ENCODE measurements around the gene C16orf78.
A peak's percentile ranks its signal among the peaks of the same experiment; 100 is the strongest.
"Not testable (repeated sequence)": the region's sequence is repeated elsewhere in the genome, so short reads cannot be mapped to it uniquely, and the experiment has no call there.

The C16orf78 gene

GRCh38 chr16:49350265-49351095 lies 23.1 kb upstream of the C16orf78 start:
- no peak for DNase-seq

GRCh38 chr16:49351096-49351487 lies 22.5 kb upstream of the C16orf78 start:
- DNase-seq, result no peak

DNA sequence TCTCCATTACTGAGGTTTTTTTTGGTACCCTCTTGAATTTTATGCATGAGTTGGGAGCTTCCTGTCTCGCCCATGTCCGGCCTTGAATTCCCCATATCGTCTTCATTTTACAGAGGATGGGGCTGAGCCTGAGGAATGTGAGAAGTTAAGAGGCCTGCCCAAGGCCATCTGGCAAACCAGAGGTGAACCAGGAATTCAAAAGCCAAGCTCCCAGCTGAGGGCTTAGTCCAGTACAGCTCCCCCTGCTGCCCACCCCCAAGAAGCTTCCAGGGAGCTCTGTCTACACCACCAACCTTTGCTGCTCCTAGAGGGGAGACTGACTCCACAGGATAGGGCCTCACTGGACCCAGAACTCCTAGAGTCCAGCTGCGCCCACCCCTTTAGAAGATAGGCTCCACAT lies 20.7 kb upstream of the C16orf78 start:
- no peak for DNase-seq

GRCh38 chr16:49353680-49354079 lies 19.9 kb upstream of the C16orf78 start:
- DNase-seq, result no peak

DNA sequence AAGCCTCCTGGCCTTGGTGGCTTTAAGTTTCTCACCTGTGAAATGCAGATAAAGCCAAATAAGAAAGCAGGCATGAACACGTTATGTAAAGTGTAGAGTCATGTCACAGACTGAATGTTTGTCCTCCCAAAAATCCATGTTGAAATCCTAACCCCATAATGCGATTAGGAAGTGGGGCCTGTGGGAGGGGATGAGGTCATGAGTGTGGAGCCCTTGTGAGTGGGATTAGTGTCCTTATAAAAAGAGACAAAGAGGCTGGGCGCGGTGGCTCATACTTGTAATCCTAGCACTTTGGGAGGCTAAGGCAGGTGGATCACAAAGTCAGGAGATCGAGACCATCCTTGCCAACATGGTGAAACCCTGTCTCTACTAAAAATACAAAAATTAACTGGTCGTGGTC lies 19.5 kb upstream of the C16orf78 start:
- DNase-seq, result no peak

DNA sequence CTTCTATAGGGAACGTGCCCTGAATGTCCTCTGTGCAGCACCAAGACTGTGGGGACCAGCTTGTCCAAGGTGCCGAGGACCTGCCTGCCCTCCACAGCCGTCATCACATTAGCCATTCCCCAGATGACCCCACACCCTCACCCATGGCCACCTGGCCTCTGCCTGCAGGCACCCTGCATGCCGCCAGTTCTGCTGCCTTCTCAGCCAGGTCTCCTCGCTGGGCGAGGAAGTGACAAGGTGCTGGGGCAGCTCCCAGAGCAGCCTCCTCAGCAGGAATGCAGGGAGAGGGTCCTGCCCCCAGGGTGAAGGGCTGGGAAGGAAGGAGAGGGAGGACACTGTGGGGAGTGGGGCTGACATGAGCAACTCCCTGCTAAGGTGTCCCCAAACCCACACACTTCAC lies 18.6 kb upstream of the C16orf78 start:
- no peak for DNase-seq

GRCh38 chr16:49355933-49356665 lies 17.5 kb upstream of the C16orf78 start:
- DNase-seq, result no peak

- no peak for DNase-seq
These were observed 16.7 kb upstream of the C16orf78 start for GRCh38 chr16:49356728-49357488.

DNA sequence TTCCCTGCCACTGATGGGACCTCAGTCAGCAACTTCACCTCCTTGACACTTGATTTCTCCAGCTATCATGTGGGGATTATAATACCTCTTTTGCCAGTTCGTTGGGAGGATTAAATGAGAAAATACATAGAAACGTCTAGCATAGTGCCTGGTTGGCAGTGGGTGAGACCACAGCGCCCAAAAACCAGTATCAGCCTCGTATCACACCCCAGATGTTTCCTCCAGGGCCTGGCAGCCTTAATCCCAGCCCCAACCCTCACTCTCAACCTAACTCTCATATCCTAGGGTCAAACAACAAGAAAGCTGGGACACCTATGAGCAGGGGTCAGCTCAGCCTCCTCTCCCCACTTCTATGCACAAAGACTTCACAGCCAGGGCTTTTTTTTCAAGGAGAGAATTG lies 14.0 kb upstream of the C16orf78 start:
- no peak for DNase-seq

DNA sequence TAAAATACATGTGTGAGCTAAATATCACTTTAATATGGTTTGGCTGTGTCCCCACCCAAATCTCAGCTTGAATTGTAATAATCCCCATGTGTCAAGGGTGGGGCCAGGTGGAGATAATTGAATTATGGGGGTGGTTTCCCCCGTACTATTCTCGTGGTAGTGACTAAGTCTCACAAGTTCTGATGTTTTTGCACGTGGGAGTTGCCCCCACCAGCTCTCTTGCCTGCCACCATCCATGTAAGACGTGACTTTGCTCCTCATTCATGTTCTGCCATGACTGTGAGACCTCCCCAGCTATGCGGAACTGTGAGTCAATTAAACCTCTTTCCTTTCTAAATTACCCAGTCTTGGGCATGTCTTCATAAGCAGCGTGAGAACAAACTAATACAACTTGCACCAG lies 11.9 kb upstream of the C16orf78 start:
- not testable (repeated sequence) for DNase-seq

- no peak for DNase-seq
These were observed 11.4 kb upstream of the C16orf78 start for GRCh38 chr16:49362230-49362629.

DNA sequence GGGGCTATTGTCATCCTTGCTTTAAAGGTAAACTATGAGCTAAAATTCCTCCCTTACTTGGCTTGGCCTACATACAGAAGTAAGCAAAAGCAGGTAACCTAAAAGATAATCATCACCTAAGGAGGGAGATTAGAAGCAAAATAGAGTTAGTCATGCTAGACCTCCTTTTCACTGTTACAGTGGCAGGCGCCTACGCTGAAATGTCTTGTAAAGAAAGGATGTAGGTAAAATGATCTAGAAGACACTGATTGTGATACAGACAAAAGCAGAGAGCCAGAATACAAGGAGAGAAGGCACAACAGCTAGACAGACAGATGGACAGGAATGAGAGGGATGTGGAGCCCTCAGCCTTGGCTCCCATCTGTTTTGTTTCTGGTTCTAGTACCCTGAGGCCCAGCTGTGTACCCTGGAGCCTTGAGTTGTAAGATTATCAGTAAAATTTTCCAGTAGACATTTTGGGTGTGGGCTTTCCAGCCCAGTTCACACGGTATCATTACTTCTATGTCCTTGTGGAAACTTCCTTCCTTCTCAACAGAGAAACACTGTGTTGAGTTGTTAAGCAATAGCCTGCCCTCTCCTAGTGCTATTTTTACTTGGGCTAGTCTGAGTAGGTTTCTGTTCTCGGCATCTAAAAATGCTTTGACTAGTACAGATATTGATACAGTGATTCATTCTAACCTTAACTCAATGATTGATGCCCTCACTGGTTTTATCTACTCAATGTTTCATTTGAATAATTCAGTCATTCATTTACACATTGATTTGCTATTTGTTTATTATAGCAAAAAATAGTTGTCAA lies 7.7 kb upstream of the C16orf78 start:
- DNase-seq, result no peak

DNA sequence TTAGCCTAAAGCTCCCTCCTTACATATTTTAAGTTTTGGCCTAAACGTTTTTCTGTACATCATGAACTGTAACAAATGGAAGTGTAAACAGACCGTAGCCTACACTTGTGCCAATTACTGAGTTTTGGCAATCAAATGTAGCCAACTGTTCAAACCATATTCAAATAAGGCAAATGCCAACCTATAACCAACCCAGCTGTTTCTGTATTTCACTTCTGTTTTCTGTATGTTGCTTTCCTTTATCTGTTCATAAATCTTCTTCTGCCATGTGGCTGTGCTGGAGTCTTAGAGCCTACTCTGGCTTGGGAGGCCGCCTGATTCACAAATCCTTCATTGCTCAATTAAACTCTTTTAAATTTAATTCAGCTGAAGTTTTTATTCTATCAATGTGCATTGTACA lies 6.9 kb upstream of the C16orf78 start:
- peak; percentile 78 for DNase-seq

- DNase-seq, result no peak
These were observed 3.7 kb upstream of the C16orf78 start for GRCh38 chr16:49369651-49370611.

DNA sequence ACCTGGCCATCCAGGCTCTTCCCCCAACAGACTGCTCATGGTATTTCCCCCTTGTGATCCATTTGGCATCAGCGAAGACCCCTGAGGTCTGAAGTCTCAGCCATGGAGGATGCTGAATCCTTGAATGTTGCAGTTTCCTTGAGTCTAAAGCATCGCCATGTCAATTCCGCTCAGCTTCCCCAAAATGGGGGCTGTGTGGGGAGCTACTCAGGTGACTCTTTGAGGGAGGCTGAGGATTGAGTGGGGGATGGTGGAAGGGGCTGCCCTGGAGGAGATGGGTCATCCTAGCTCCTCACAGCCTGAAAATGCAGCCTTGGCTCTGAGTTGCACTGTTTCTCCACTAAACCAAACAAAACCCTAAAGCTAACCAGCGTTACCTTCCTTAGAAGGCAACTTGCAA lies 2.6 kb downstream of the C16orf78 start:
- DNase-seq, result no peak

- DNase-seq, result no peak
These were observed 3.7 kb downstream of the C16orf78 start for GRCh38 chr16:49377196-49377755.

DNA sequence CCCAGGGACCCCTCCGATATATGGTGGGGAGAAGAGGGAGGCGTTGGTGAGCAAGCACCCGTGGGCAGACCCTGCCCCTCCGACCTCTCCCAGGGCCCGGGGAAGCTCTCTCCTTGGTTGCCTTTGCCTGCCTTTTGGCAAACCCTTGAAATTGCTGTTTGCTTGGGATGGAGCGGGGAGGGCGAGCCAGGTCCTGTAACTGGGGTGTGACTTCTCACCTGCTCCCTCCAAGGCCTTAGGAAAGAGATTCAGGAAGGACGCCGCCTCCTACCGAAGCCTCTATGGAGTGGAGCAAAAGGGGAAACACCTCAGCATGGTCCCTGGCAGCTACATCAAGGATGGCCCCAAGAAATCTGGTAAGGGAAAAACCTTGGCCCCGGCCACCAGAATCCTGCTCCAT lies 4.6 kb downstream of the C16orf78 start:
- DNase-seq, result no peak

GRCh38 chr16:49378816-49379215 lies 5.2 kb downstream of the C16orf78 start:
- no peak for DNase-seq

- DNase-seq, result no peak
These were observed 9.3 kb downstream of the C16orf78 start for GRCh38 chr16:49382916-49383315.

GRCh38 chr16:49395021-49395420 lies 21.4 kb downstream of the C16orf78 start:
- DNase-seq, result no peak

DNA sequence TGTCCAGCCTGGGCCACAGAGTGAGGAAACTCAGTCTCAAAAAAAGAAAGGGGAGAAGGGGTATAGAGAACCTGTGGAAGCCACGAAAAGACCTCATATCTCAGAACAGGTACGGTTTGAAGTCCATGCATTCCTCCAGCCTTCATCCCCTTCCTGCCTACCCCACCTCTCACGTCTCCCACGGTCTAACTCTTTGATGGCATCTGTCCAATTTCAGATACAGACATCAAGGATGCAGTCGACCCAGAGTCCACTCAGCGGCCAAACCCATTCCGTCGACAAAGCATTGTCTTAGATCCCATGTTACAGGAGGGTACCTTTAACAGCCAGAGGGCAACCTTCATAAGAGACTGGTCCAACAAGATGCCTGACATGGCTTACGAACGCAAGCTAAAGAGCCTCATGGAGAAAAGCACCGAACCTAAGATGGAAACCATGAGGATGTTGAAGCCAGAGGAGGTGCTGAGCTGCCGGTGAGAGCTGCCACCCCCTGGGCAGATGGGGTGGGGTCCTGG lies 22.7 kb downstream of the C16orf78 start:
- no peak for DNase-seq
